Measurements from ENCODE around the gene NUP210L.

DNA sequence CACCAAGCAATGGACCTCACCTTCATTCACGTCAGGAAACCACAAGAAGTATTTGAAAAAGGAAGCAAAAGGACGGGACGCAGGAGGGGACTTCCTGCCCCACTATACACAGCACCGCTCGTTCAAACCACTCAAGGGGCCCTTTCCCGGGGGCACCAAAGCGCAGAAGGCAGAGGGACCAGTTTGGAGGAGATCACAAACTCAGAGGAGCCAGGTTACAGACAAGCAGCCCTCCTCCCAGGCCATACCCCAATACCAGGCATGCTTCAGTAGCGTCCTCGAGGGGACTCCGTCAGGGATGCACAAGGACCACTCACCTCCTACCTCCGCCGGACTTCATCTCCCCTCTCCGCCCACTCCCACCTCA is 197.1 kb downstream of the NUP210L start:
- TF ChIP-seq, protein P1, sequence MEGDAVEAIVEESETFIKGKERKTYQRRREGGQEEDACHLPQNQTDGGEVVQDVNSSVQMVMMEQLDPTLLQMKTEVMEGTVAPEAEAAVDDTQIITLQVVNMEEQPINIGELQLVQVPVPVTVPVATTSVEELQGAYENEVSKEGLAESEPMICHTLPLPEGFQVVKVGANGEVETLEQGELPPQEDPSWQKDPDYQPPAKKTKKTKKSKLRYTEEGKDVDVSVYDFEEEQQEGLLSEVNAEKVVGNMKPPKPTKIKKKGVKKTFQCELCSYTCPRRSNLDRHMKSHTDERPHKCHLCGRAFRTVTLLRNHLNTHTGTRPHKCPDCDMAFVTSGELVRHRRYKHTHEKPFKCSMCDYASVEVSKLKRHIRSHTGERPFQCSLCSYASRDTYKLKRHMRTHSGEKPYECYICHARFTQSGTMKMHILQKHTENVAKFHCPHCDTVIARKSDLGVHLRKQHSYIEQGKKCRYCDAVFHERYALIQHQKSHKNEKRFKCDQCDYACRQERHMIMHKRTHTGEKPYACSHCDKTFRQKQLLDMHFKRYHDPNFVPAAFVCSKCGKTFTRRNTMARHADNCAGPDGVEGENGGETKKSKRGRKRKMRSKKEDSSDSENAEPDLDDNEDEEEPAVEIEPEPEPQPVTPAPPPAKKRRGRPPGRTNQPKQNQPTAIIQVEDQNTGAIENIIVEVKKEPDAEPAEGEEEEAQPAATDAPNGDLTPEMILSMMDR (IDR thresholded peaks at IDR 0.05; ENCODE audit: low read depth, low read length, missing input control): no peak
- TF ChIP-seq RXRA (IDR thresholded peaks at IDR 0.05) (no peak), YY1 (IDR thresholded peaks at IDR 0.05) (no peak), RAD21 (IDR thresholded peaks at IDR 0.05) (no peak), SP1 (IDR thresholded peaks at IDR 0.05) (no peak), HNF4A (conservative IDR thresholded peaks at IDR 0.05) (no peak)
- TF ChIP-seq, protein P2, sequence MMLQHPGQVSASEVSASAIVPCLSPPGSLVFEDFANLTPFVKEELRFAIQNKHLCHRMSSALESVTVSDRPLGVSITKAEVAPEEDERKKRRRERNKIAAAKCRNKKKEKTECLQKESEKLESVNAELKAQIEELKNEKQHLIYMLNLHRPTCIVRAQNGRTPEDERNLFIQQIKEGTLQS (IDR thresholded peaks at IDR 0.05): no peak
- TF ChIP-seq, protein P3, sequence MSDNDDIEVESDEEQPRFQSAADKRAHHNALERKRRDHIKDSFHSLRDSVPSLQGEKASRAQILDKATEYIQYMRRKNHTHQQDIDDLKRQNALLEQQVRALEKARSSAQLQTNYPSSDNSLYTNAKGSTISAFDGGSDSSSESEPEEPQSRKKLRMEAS (IDR thresholded peaks at IDR 0.05): no peak

Measured in liver (tissue), 3 donors.